Left lung (tissue), 10 donors: ENCODE data around the gene SOST. TPM values are rescaled to one million over a fixed set of nuclear protein-coding genes. Genes with fewer than 3 reads are reported as not detected.

Experiments used
- ATAC-seq: fragments of 200-7000 bp; cut with Tn5 transposase; one replicate; pipeline ENCODE4 v1.9.1; 2020; ENCODE audit warnings: moderate library complexity
- DNase-seq, 4 donors: peaks; one replicate each; pipeline ENCODE4 v3.0.0-alpha.2; 2013 to 2020
- H3K27ac ChIP-seq, 2 donors: fragments of 200-600 bp; sonication (generic) in 1 of 2; one replicate each; pipeline versions ENCODE4 v1.5.0 to v1.8.0; 2020 to 2021
- H3K27me3 ChIP-seq, 2 donors: fragments of 200-600 bp; sonication (generic) in 1 of 2; one replicate each; pipeline versions ENCODE4 v1.5.0 to v1.8.0; 2020 to 2021
- H3K36me3 ChIP-seq, 2 donors: fragments of 200-600 bp; sonication (generic) in 1 of 2; one replicate each; pipeline versions ENCODE4 v1.5.0 to v1.8.0; 2020 to 2021
- H3K4me1 ChIP-seq, 2 donors: fragments of 200-600 bp; one replicate each; pipeline ENCODE4 v1.8.0; 2021
- H3K4me3 ChIP-seq, 2 donors: fragments of 200-600 bp; sonication (generic) in 1 of 2; one replicate each; pipeline versions ENCODE4 v1.5.0 to v1.8.0; 2020 to 2021; ENCODE audit warnings: mild to moderate bottlenecking in 1 of 2
- H3K9me3 ChIP-seq, 2 donors: fragments of 200-600 bp; sonication (generic) in 1 of 2; one replicate each; pipeline versions ENCODE4 v1.5.0 to v1.8.0; 2020 to 2021
- CTCF ChIP-seq, 2 donors: fragments of 200-600 bp; sonication (generic) in 1 of 2; IDR thresholded peaks; one replicate each; pipeline versions ENCODE4 v1.5.0 to v1.8.0; 2021; ENCODE audit warnings: antibody characterized with exemption in 2 of 2
- intact Hi-C, 2 donors: fragments of 100-400 bp; cut with DNase I; formaldehyde crosslinking; loops; one replicate each; pipeline versions ENCODE4 v1.11.2 to v1.14.2; 2022
- polyA plus RNA-seq, 6 donors: library from polyadenylated mRNA; unstranded; fragments of 120-200 nt; gene quantifications; one replicate each; pipeline ENCODE4 v1.2.1, GENCODE V29; 2013; ENCODE audit not compliant: insufficient read length in 6 of 6
- total RNA-seq, 2 donors: library from RNA; stranded (reverse); fragmentation: NEBNext Ultra II Directional; extraction: Animal tissue kit (Norgen Biotek cat#: 25700); gene quantifications; one replicate each; pipeline ENCODE4 v1.2.1, GENCODE V29; 2021
- donor health status: DM: no; HTN: yes; CAD: no.
- donor health status: DM: no; HTN: no; CAD: no.

The SOST gene
- total and polyA plus RNA-seq, 8 donors = 0.11 to 0.66 (median 0.14) TPM; not detected in 3

DNA sequence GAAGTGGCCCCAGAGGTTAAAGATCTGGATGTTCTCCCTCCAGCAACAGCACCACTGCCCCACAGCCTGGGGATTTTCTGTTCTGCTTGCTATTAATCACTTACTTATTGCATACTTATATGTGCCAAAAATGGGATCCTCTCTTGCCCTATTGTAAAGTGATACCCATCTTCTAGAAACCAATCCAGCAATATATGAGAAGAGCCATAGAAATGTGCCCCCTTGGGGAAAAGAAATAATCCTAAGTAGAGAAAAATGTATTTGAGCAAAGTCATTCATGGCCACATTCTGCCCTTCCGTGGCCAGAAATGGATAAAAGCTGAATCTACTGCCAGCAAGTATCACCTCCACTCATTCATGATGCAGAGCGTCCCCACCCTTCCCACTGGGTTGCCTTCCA, 20.9 kb downstream of the SOST start:
- H3K27me3 ChIP-seq = no peaks in the 10 kb centered on the region
- no peaks in the 10 kb centered on the region for H3K36me3 ChIP-seq
- no peak for DNase-seq
- intact Hi-C loops = no loop called here
- H3K4me3 ChIP-seq = no peak overlapping the region
- no peak overlapping the region for H3K27ac ChIP-seq
- no peaks in the 10 kb centered on the region for H3K9me3 ChIP-seq
- no peaks in the 10 kb centered on the region for H3K4me1 ChIP-seq
- no peak for ATAC-seq
- TF ChIP-seq CTCF (IDR thresholded peaks at IDR 0.05) = no peak

- Histone ChIP-seq H3K4me3 (no peak overlapping the region), H3K27ac (no peak overlapping the region), H3K9me3 (no peaks in the 10 kb centered on the region), H3K27me3 (no peaks in the 10 kb centered on the region), H3K4me1 (no peaks in the 10 kb centered on the region), H3K36me3 (no peaks in the 10 kb centered on the region)
- ATAC-seq (no peak), DNase-seq (no peak)
- intact Hi-C loops = no loop called here
- TF ChIP-seq CTCF (IDR thresholded peaks at IDR 0.05) = no peak
These were observed 22.2 kb downstream of the SOST start for GRCh38 chr17:43736389-43736788.

- ATAC-seq = peak; percentile 62
- H3K27ac ChIP-seq = no peak overlapping the region
These were observed 24.2 kb downstream of the SOST start for GRCh38 chr17:43734376-43734775.

GRCh38 chr17:43733956-43734355, 24.6 kb downstream of the SOST start:
- TF ChIP-seq CTCF (IDR thresholded peaks at IDR 0.05) = no peak
- H3K36me3 ChIP-seq = no peaks in the 10 kb centered on the region
- H3K27ac ChIP-seq = no peak overlapping the region
- DNase-seq (no peak), ATAC-seq (peak; percentile 30)
- no peaks in the 10 kb centered on the region for H3K4me1 ChIP-seq
- no peaks in the 10 kb centered on the region for H3K27me3 ChIP-seq
- intact Hi-C loops = no loop called here
- H3K9me3 ChIP-seq = no peaks in the 10 kb centered on the region
- H3K4me3 ChIP-seq = no peak overlapping the region

More at GRCh38 chr17:43734376-43734775, 24.2 kb downstream of the SOST start:
- TF ChIP-seq CTCF (IDR thresholded peaks at IDR 0.05) = no peak
- no peak overlapping the region for H3K4me3 ChIP-seq
- H3K36me3 ChIP-seq = no peaks in the 10 kb centered on the region
- no peaks in the 10 kb centered on the region for H3K4me1 ChIP-seq
- no peaks in the 10 kb centered on the region for H3K9me3 ChIP-seq
- no peak for DNase-seq
- no peaks in the 10 kb centered on the region for H3K27me3 ChIP-seq
- intact Hi-C loops = no loop called here

- intact Hi-C loops = no loop called here
- Histone ChIP-seq H3K9me3 (no peaks in the 10 kb centered on the region), H3K4me1 (no peaks in the 10 kb centered on the region), H3K36me3 (no peaks in the 10 kb centered on the region), H3K27me3 (no peaks in the 10 kb centered on the region), H3K27ac (no peak overlapping the region), H3K4me3 (no peak overlapping the region)
- TF ChIP-seq CTCF (IDR thresholded peaks at IDR 0.05) = no peak
- ATAC-seq (no peak), DNase-seq (no peak)
These were observed 25.6 kb downstream of the SOST start for GRCh38 chr17:43732958-43733357.
